DND-41 (cell line): ENCODE results near the gene HPCAL1.

Experiments used
- ATAC-seq: fragments of 200-7000 bp; cut with Tn5 transposase; 3 replicates; pipeline ENCODE4 v1.9.1; 2021; ENCODE audit warnings: low read depth; ENCODE audit not compliant: insufficient read depth
- DNase-seq: peaks from one replicate; pipeline ENCODE4 v3.0.0-alpha.2; 2020
- H2AFZ ChIP-seq: 2 replicates; pipeline ENCODE4 v1.6.0; 2012; ENCODE audit warnings: low read depth, low read length
- H3K27ac ChIP-seq: 2 replicates; pipeline ENCODE4 v1.5.1; 2012; ENCODE audit warnings: low read length, inconsistent platforms
- H3K27me3 ChIP-seq: fragments of 200-600 bp; sonication (generic); 2 replicates; pipeline ENCODE4 v1.6.0; 2012; ENCODE audit warnings: low read length, mild to moderate bottlenecking, inconsistent platforms; ENCODE audit not compliant: insufficient read depth, poor library complexity
- H3K36me3 ChIP-seq: 2 replicates; pipeline ENCODE4 v1.5.1; 2012; ENCODE audit warnings: low read length, inconsistent platforms; ENCODE audit not compliant: insufficient read depth
- H3K4me1 ChIP-seq: 2 replicates; pipeline ENCODE4 v1.5.1; 2012; ENCODE audit warnings: mild to moderate bottlenecking, low read length; ENCODE audit not compliant: insufficient read depth
- H3K4me2 ChIP-seq: 2 replicates; pipeline ENCODE4 v1.6.0; 2012; ENCODE audit warnings: mild to moderate bottlenecking, moderate library complexity, low read length, inconsistent platforms; ENCODE audit not compliant: insufficient read depth
- H3K4me3 ChIP-seq, 2 experiments: fragments of 200-600 bp in 1 of 2; shearing (Covaris generic) in 1 of 2; 2 replicates each; pipeline ENCODE4 v1.5.1; 2012 to 2016; ENCODE audit warnings: inconsistent platforms in 2 of 2, low read length in 2 of 2, mild to moderate bottlenecking in 2 of 2, low read depth in 1 of 2, moderate library complexity in 1 of 2
- H3K79me2 ChIP-seq: 2 replicates; pipeline ENCODE4 v1.6.0; 2012; ENCODE audit warnings: low read length, inconsistent platforms; ENCODE audit not compliant: insufficient read depth
- H3K9ac ChIP-seq: 2 replicates; pipeline ENCODE4 v1.6.0; 2012; ENCODE audit warnings: low read depth, mild to moderate bottlenecking, inconsistent platforms, low read length, moderate library complexity
- H3K9me3 ChIP-seq: 2 replicates; pipeline ENCODE4 v1.5.1; 2012; ENCODE audit warnings: low read length, moderate library complexity, mild to moderate bottlenecking, inconsistent platforms; ENCODE audit not compliant: insufficient read depth, severe bottlenecking
- H4K20me1 ChIP-seq: 2 replicates; pipeline ENCODE4 v1.6.0; 2012; ENCODE audit warnings: low read length; ENCODE audit not compliant: insufficient read depth
- EZH2 ChIP-seq: IDR thresholded peaks from 3 replicates; pipeline ENCODE4 v1.6.1; 2012; ENCODE audit warnings: borderline replicate concordance, low read depth, mild to moderate bottlenecking, moderate library complexity, low read length, inconsistent platforms; ENCODE audit not compliant: severe bottlenecking
- TF ChIP-seq, protein P1 (sequence below): IDR thresholded peaks from 2 replicates; pipeline ENCODE4 v1.5.1; 2012; ENCODE audit warnings: borderline replicate concordance, low read length, moderate library complexity, mild to moderate bottlenecking; ENCODE audit not compliant: poor library complexity, severe bottlenecking; ENCODE audit errors: extremely low read depth

The HPCAL1 gene

DNA sequence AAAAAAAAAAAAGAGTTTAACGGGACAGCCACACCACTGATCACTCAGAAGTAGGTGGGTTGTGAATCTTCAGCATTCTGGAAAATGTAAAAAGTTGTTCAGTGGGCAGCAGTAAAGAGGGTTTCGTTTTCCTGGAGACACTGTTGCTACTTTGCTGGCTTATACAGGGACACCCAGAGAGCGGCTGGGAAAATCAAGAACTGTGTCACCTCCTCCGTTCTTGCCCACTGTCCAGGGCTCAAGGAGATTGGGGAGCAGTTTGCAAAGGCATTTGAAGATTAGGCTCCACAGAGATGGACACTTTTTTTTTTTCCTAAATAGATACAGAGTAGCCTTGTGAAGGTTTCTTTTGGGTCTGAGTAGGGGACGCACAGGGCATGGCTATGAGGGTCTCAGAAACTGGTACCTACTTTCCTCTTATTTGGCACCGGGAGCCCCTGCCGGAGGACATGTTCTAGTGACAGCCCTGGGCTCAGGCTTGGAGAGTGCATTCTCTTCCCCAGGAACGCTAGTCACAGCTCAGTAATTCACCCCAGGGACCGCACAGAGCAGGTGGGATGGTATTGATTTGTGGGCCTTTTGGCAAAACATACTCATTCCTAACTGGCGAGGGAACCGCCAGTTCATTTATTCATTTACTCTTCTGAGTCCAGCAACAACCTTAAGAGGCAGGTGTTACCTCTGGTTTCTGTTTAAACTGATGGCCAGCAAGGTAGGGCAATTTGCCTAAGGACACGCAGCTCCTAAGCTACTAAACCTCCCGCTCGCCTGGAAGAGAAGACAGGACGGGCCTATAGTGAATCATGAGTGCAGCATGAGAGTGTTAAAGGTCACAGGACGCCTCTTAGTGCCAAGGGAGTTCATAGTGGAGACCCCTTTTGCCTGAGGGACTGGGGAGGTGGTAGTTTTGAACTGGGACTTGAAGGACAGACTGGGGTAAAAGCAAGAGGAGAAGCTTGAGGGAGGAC, 53.1 kb downstream of the HPCAL1 start:
- no peak overlapping the region for H3K27ac ChIP-seq
- ATAC-seq (no peak), DNase-seq (no peak)
- H3K9ac ChIP-seq: no peak overlapping the region
- no peaks in the 10 kb centered on the region for H3K79me2 ChIP-seq
- no peaks in the 10 kb centered on the region for H3K36me3 ChIP-seq
- no peak for TF ChIP-seq EZH2
- TF ChIP-seq, protein P1, sequence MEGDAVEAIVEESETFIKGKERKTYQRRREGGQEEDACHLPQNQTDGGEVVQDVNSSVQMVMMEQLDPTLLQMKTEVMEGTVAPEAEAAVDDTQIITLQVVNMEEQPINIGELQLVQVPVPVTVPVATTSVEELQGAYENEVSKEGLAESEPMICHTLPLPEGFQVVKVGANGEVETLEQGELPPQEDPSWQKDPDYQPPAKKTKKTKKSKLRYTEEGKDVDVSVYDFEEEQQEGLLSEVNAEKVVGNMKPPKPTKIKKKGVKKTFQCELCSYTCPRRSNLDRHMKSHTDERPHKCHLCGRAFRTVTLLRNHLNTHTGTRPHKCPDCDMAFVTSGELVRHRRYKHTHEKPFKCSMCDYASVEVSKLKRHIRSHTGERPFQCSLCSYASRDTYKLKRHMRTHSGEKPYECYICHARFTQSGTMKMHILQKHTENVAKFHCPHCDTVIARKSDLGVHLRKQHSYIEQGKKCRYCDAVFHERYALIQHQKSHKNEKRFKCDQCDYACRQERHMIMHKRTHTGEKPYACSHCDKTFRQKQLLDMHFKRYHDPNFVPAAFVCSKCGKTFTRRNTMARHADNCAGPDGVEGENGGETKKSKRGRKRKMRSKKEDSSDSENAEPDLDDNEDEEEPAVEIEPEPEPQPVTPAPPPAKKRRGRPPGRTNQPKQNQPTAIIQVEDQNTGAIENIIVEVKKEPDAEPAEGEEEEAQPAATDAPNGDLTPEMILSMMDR: no peak
- no peak overlapping the region for H3K4me3 ChIP-seq
- no peak overlapping the region for H2AFZ ChIP-seq
- H3K27me3 ChIP-seq: no peaks in the 10 kb centered on the region
- H3K9me3 ChIP-seq: no peaks in the 10 kb centered on the region
- no peak overlapping the region for H3K4me2 ChIP-seq
- peaks cover 19% of the 10 kb centered on the region for H4K20me1 ChIP-seq
- H3K4me1 ChIP-seq: no peaks in the 10 kb centered on the region

DNA sequence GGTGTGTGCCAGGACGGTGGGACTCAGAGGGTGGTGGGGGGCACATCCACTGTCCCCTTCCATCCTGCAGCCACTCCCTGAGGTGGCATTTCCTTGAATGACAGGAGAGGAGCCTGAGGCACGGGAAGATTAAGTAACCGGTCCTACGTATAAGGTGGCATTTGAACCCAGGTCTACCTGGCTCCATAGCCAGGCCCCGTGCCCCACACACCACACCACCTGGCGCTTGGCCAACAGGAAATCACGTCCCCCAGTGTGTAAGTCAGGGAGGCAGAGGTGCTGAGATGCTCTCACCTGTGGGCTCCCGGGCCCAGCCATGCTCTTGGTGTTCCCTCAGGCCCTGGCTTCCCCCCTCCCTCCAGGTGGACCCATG, 53.7 kb downstream of the HPCAL1 start:
- no peak for ATAC-seq

DNA sequence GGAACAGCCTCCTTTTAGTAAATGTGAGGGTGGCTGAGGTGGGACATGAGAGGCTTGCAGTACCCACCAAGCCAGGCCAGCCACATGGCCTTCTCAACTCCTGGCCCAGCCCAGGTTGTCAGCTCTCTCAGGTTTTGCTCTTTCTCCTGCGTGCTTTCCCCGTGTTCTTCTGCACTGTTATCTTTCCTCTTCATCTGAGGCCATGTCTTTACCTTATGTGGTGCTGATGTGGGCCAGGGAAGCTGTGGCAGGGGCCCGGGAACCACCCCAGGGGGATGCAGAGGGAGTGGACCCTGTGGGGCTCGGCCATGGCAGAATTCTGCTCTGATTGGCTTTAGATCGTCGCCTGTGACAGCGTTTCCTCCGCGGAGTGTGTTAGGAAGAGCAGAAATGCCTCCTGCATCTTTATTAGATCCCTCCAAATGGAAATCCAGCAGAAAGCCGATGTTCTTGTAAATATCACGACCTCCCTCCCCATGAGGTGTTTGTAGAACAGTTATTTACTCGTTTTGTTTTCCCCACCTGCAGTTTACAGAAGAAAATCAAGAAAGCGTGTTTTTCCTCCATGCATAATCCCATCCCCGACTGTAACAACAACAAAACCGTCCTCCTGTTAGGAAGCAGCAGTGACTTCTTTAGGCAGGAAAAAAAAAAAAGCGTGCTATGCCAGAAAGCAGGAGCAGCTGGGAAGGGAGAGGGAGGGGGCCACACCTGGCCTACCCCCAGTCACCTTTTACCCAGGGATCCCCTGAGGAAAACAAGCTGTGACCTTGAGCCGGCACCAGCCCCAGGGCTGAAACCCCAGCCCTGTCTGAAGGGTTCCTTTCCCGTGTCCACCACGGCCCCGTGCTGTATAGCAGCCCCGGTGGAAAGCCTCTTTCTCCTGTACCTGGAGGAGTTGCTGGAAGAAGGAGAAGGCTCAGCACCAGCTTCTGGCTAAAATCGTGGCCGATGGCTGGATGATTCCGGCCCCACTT, 54.8 kb downstream of the HPCAL1 start:
- peaks cover 22% of the 10 kb centered on the region for H4K20me1 ChIP-seq

More for the DNA sequence above, 53.7 kb downstream of the HPCAL1 start:
- Histone ChIP-seq H3K4me1 (no peaks in the 10 kb centered on the region), H3K79me2 (no peaks in the 10 kb centered on the region), H3K27ac (no peak overlapping the region), H2AFZ (no peak overlapping the region), H4K20me1 (peaks cover 19% of the 10 kb centered on the region), H3K9me3 (no peaks in the 10 kb centered on the region), H3K4me3 (no peak overlapping the region), H3K27me3 (no peaks in the 10 kb centered on the region), H3K4me2 (no peak overlapping the region), H3K9ac (no peak overlapping the region), H3K36me3 (no peaks in the 10 kb centered on the region)
- DNase-seq: no peak
- TF ChIP-seq EZH2: no peak
- TF ChIP-seq, protein P1: no peak

More for the DNA sequence above, 54.8 kb downstream of the HPCAL1 start:
- no peak for TF ChIP-seq EZH2
- TF ChIP-seq, protein P1: no peak
- DNase-seq: no peak
- Histone ChIP-seq H3K9ac (no peak overlapping the region), H3K4me3 (no peak overlapping the region), H3K9me3 (no peaks in the 10 kb centered on the region), H3K79me2 (no peaks in the 10 kb centered on the region), H3K36me3 (no peaks in the 10 kb centered on the region), H3K4me2 (no peak overlapping the region), H3K27me3 (no peaks in the 10 kb centered on the region), H3K4me1 (no peaks in the 10 kb centered on the region), H3K27ac (no peak overlapping the region), H2AFZ (no peak overlapping the region)
- no peak for ATAC-seq
